ENCODE data around the gene C13orf42. TPM values are rescaled to one million over a fixed set of nuclear protein-coding genes. Genes with fewer than 3 reads are reported as not detected.

C13orf42 gene
- total RNA-seq, 6 donors from 2014 or later: not detected

- Histone ChIP-seq H3K9me3 (no peaks in the 10 kb centered on the region), H3K27ac (no peak overlapping the region), H3K27me3 (no peaks in the 10 kb centered on the region), H3K4me1 (peaks cover 8 to 23% (median 14%) of the 10 kb centered on the region in 4 donors), H3K4me3 (no peak overlapping the region), H3K36me3 (no peaks in the 10 kb centered on the region)
- WGBS, 2 donors: 6 to 9% methylated on average over 11 of the region's 11 CpGs
- DNase-seq (peak; percentile 86 to 89), ATAC-seq (ENCODE audit: low FRiP score in 2 of 2) (peak; percentile 84 to 92)
- TF ChIP-seq CTCF (IDR thresholded peaks at IDR 0.05) (peak; percentile 84 to 92 (median 86)), POLR2A (IDR thresholded peaks at IDR 0.05) (no peak)
Observed at GRCh38 chr13:51070005-51070649, 40.9 kb downstream of the C13orf42 start.

DNA sequence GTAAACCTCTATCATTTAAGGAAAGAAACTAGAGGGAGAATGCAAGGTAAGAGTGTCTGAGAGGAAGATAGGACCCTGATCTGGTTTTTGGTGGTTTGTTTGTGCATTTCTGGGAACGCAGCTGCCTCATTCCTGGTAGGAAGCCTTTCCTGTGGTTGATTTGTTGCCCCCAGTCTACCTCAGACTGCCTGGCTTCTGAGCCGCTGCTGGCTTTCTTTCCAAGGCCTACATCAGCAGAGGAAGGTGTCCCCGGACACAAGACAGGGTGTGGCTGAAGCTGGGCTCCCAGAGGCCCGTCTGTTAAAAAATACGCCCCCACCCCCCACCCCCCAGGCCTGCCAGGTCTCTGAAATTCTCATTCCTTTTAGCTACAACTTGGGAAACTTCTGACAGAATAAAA, 42.6 kb downstream of the C13orf42 start:
- H3K4me1 ChIP-seq: peaks cover 8 to 23% (median 14%) of the 10 kb centered on the region in 4 donors
- WGBS, 2 donors: 50 to 76% methylated on average over 4 to 5 of the region's 5 CpGs

GRCh38 chr13:51067706-51068105, 43.4 kb downstream of the C13orf42 start:
- Histone ChIP-seq H3K4me1 (peaks cover 8 to 23% (median 14%) of the 10 kb centered on the region in 4 donors), H3K36me3 (no peaks in the 10 kb centered on the region), H3K27ac (no peak overlapping the region), H3K9me3 (no peaks in the 10 kb centered on the region), H3K4me3 (no peak overlapping the region), H3K27me3 (no peaks in the 10 kb centered on the region)
- no peak for TF ChIP-seq POLR2A (IDR thresholded peaks at IDR 0.05)
- TF ChIP-seq EP300 (IDR thresholded peaks at IDR 0.05): no peak
- no peak for TF ChIP-seq POLR2AphosphoS5 (IDR thresholded peaks at IDR 0.05)
- TF ChIP-seq CTCF (IDR thresholded peaks at IDR 0.05): no peak
- DNase-seq: no peak
- WGBS, 2 donors: 59 to 66% methylated on average over 5 of the region's 5 CpGs
- no peak for ATAC-seq (ENCODE audit: low FRiP score in 2 of 2)

More for the DNA sequence above, 42.6 kb downstream of the C13orf42 start:
- H3K4me3 ChIP-seq: no peak overlapping the region
- no peaks in the 10 kb centered on the region for H3K36me3 ChIP-seq
- H3K27ac ChIP-seq: no peak overlapping the region
- DNase-seq (no peak), ATAC-seq (ENCODE audit: low FRiP score in 2 of 2) (no peak)
- H3K9me3 ChIP-seq: no peaks in the 10 kb centered on the region
- no peak for TF ChIP-seq POLR2A (IDR thresholded peaks at IDR 0.05)
- no peak for TF ChIP-seq EP300 (IDR thresholded peaks at IDR 0.05)
- no peak for TF ChIP-seq POLR2AphosphoS5 (IDR thresholded peaks at IDR 0.05)
- no peak for TF ChIP-seq CTCF (IDR thresholded peaks at IDR 0.05)
- H3K27me3 ChIP-seq: no peaks in the 10 kb centered on the region

DNA sequence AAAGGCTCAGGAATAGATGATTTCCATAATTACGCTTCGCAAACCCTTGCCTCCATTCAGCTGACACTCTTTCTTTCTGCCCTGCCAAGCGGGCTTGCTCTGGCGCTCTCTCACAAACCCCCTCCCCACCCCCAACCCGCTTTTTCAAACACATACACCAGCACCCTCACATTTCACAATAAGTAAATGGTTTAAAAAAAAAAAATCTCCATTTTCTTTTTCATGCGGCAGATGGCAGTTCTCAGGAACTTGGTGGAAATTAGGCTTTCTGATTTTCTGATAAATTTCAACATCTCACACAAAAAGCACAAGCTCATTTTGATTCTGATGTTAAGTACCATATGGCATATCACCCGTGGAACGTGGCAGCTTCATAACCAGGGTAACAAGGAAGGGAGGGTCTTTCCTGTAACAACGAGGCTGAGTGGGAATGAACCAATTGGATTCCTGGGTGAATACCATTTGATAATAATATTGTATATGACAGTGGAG, 43.8 kb downstream of the C13orf42 start:
- ATAC-seq (ENCODE audit: low FRiP score in 2 of 2) (no peak), DNase-seq (no peak)
- Histone ChIP-seq H3K4me3 (no peak overlapping the region), H3K27ac (no peak overlapping the region), H3K9me3 (no peaks in the 10 kb centered on the region), H3K27me3 (no peaks in the 10 kb centered on the region), H3K36me3 (no peaks in the 10 kb centered on the region), H3K4me1 (peaks cover 8 to 23% (median 14%) of the 10 kb centered on the region in 4 donors)
- 43 to 53% methylated on average over 9 of the region's 9 CpGs for WGBS, 2 donors
- TF ChIP-seq POLR2AphosphoS5 (IDR thresholded peaks at IDR 0.05) (no peak), EP300 (IDR thresholded peaks at IDR 0.05) (no peak), POLR2A (IDR thresholded peaks at IDR 0.05) (no peak), CTCF (IDR thresholded peaks at IDR 0.05) (no peak)
